CD4-positive, alpha-beta T cell treated with Interleukin-1 beta for 1 hour (primary cell): Measurements from ENCODE around the gene KLF3.

ENCODE experiments used
- DNase-seq, 2 donors: peaks; one replicate each; pipeline ENCODE4 v3.0.0-alpha.2; 2020 to 2022

Gene KLF3

GRCh38 chr4:38747629-38748028 is 83.6 kb downstream of the KLF3 start:
- DNase-seq = no peak

- DNase-seq = no peak
Observed at GRCh38 chr4:38749336-38749735, 85.3 kb downstream of the KLF3 start.
